Stimulated activated CD4-positive, alpha-beta T cell treated with anti-CD3 and anti-CD28 coated beads, Interleukin-2, amount 100 ng/mL, for 4 hours (primary cell): Measurements from ENCODE around the gene SLC25A22.

ENCODE experiments used
- DNase-seq: peaks from one replicate; pipeline ENCODE4 v3.0.0-alpha.2; 2020; ENCODE audit warnings: low read depth

The SLC25A22 gene

DNA sequence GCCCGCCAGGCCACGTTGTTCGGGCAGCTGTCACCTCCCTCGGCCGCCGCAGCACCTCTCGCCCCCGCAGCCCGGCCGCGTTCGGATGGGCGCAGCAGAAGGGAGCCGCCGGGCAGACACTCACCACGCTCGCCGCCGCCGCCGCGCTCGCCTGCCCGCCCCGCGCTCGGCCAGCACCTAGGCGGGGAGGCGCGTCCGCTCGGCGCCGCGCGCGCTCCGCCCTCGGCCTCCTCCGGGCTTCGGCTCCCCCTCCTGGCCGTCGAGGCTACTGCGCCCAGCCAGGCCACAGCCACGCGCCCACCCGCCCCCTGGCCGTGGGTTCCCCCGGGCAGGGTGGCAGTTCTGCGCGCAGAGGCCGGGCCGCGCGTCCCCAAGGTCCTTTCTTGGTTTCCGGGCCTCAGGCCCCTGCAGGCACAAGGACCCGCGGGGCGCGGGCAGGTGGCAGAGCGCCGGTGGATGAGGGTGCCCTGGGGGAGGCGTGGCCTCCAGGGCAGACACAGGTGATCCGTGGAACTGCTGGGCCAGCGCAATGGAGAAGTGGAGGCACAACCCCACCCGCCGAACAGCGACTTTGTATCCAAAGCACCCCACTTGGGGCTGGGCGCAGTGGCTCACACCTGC is at the start of gene SLC25A22:
Gene SLC25A22 (minus strand): TSS at position 189 of the 621 bp plus-strand sequence. CDS start 3,275 bp downstream, outside the sequence.
- DNase-seq: peak; percentile 75

DNA sequence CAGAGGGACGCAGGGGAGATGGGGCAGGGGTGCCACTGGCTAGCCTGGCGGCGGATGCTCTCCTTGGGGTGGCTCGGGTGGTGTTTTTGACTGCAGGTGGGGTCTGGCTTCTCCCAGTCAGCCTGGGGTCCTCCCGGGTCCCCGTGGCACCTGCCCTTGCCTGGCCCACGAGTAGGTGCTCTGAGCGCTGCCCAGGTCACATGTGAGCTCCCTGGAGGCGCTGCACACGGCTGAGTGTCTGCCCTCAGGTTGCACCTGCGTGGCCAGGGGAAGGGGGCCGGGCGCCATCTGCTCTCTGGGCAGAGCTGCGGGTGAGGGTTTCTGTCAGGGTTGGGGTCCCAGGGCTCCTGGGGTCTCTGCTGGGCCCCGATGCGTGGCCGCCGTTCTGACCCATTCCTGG is 49.8 kb upstream of the SLC25A22 start:
- DNase-seq: no peak

DNA sequence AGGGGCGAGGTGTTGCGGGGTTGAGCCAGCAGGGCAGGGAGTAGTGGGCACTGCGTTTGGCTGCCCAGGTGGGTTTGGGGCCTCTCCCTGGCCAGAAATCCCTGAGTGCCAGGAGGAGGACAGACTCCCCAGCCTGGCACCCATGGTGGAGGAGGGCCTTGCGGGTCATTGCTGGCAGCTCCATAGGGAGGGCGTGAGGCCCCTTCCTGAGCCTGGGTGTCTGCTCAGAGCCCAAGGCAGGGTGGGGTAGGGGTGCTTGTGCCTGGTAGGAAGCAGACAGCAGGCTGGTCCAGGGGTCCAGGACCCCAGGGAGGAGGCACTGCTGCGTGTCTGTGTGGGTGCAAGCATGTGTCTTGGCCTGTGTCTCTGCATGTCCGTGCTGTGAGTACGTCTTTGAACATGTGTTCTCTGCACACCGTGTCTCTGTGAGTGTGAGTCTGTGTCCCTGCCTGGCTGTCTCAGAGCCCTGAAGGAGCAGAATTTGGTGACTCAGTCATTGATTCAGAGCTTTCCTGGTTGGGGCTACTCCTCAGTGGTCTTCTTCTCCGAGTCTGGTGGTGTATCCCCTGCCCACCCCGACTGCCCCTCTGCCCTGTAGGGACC is 48.5 kb upstream of the SLC25A22 start:
- no peak for DNase-seq

DNA sequence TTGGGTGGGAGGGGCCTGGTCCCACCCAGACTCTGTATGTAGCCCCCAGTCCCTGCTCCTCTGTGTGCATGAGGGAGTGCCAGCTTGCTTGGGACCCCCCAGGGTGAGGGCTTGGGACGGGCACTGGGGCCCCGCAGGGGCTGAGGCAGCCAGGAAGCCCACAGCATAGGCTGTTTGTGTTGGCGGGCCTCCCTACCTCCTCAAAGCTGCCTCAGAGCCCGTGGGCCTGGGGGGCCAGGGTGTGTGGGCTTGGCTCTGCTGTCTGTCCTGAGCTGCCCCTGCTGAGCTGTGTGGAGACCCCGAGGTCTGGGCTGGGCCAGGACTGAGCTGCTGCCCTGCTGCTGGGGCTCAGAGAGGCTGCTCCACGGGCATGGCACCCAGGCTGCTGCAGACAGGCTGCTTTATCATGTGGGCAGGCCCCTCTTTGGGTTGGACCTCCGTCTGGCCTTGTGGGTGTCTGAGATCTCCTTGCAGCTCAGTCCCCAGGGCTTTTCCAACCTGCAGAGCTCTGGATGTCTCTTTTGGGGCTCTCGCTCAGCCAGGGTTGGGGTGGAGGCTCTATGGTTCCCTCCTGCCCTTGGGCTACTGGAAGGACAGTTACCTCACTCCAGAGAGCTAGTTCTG is 47.9 kb upstream of the SLC25A22 start:
- DNase-seq: no peak

DNA sequence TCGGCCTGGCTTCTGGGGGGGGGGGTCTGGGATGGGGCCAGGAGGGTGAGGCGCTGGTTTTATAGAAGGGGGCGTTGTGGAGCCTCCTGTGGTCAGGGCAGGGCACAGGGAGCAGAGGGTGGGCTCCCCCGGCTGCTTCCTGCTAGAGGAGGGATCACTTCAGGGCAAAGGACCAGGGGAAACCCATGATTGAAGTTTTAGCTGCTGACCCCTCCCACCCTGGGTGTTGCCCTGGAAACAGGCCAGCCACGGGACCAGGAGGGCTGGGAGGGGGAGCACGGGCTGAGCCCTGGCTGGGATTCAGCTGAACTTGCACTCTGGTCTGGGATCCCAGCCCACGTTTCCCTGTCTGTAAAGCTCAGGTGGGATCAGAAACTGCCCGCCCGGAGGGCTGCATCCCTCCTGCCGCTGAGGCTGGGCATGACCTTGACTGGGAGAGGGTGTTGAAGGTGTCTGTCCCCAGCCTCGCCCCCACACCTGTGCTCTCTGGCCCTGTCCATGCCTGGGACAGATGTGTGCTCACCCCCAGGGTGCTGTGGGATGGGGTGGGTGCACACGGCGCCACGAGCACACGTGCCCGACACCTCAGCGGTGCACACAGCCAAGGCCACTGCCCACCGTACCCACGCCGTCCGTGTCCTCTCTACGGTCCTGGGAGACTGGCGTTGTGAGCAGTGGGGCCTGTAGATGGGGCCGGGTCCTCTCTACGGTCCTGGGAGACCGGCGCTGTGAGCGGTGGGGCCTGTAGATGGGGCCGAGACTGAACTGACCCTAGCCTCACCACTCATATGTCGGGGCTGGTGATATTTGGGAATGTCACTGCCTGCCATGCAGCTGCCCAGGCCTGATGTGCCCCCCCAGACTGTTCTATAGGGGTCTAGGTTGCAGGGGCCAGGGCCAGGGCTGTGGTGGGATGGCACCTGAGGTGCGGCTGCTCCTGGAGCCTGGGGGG is 46.9 kb upstream of the SLC25A22 start:
- no peak for DNase-seq

DNA sequence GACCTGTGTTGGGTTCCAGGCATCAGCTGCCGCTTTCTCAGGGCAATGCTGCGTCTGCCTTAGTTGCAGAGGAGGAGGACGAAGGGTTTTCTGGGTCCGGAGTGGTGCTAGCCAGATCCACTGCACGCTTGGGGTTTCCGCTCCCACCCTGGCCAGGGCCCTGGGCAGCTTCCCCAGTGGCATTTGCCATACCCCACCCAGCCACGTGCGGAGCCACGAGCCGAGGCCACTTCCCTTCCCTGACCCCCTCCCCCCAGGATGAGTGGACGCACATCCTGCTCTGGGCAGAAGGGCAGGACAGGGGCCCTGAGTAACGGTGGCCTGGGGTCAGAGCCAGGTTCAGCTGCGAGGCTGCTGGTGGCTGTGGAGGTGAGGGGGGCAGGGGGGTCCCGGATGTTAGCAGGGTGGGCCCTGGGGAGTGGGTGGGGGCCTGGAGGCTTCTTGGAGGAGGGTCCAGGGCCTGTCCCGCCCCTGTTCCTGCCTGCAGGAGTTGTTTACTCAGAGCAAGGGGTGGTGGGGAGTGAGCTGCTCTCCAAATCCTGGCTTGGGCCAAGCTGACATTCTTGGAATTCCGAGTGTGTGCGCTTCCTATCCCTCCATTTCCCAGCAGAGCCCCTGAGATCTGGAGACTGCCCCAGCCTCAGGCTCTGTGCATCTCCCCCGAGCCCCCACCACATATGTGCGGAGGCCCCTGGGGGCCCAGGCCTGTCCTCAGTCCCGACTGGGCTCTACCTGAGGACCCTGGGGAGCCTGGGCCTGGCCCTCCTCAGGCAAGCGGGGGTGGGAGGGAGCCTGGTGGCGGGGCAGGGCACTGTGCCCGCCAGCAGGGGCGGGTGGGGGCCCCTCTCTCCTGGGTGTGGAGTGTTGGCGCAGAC is 46.0 kb upstream of the SLC25A22 start:
- no peak for DNase-seq

DNA sequence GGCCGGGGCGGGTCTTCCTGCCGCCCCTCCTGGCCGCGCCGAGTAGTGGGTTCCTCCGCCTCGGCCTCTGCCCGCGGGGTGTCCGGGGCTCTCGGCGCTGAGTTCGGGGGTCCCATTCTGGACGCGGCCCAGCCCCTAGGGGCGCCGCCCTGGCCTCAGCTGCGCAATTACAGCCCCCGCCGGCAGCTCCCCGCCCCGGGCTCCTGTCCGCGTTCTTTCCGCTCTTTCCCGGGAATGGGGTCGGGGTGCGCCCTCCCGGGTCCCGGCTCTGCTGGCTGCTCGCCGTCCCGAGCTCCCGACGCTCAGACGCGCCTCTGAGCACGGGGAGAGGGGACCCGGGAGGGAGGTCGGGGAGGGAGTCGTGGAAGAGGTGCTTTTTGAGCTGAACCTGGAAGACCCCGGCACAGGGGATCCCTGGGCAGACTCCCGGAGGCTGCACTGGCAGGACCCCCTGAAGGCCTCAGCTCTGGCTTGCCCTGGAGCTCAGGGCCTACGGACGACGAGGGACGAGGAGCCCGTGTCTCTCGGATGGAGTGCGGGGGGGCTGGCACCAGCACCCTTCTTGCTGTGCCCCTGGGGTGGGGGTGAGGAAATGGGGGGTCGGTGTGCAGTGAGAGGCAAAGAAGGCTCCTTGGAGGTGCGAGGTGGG is 45.1 kb upstream of the SLC25A22 start:
- DNase-seq: no peak

DNA sequence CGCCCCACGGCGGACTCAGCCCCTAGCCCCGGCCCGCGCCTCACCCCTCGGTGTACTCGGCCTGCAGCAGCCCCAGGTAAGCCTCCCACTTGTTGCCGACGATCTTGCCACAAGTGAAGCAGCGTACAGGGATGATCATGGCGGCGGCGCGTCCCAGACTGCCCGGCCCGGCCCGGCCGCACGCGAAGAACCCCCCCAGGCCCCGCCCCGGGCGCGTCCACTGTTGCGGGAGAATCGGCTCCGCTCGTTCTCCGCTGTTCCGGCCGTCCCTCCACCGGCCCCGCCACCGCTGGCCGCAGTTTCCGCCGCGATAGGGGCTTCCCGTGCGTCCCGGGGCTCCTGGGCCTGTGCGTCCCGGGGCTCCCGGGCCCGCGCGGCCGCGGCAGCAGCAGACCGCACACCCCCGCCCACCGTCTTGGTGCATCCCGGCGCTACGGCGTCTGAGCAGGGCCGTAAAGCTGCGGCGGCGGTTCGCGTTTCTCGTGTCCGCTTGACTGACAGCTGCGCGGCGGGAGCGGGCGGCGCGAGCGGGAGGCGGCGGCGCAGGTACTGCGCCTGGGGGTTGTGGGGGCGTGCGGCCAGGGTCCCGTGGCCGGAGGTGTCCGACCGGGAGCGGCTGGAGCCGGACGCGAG is 44.4 kb upstream of the SLC25A22 start, which contains the start of the genes POLR2L and TSPAN4:
Gene POLR2L (minus strand): TSS at position 160 of the 633 bp plus-strand sequence. CDS start 21 bp downstream, at position 139.
Gene TSPAN4 (plus strand): TSS at position 483 of the 633 bp plus-strand sequence. CDS start 7,453 bp downstream, outside the sequence.
- peak; percentile 76 for DNase-seq

DNA sequence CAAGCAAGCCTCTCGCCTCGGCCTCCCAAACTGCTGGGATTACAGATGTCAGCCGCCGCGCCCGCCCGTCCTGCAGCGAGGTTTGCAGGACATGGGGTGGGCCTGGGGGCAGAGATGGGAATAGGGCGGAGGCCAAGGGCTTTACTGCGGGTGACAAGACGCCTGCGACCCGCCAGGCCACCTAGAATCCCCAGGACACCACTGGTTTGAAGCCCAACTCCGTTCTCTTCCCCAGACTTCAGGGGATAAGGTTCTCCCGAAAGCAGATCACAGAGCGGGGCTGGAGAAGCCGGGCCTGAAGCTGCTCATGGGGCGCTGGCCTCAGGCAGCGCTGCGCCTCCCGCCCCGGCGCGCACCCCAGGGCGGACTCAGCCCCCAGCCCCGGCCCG is 43.9 kb upstream of the SLC25A22 start:
- no peak for DNase-seq

DNA sequence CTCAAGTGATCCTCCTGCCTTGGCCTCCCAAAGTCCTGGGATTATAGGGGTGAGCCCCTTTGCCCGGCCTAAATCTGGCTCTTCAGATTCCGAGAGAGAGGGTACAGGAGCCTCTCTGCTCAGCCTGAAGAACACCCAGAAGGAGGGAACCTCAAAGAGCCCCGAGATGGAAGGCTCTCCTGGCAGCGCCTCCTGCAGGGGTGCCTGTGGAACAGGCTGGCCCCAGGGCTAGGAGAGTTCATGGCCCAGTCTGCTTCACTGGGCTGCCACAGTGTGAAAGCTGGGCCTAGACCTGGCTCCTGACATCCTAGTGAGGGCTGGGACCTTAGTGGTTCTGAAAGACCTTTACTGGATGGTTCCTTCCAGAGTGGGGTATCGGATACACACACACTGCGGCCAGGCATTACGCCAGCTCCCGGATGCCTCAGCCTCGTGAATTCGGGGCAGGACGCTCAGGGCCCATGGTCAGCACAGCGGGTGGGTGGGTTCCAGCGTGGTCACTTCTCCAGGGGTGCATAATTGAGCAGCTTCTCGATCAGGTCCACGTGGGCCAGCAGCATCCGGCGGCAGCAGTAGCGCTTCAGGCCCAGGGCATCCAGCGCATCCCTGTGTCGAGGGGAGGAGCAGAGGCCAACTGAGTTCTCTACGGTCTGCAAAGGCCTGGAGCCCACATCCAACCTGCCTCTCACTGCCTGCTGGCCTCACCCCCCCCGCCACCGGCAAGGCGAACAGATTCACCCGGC is 42.0 kb upstream of the SLC25A22 start:
- no peak for DNase-seq

DNA sequence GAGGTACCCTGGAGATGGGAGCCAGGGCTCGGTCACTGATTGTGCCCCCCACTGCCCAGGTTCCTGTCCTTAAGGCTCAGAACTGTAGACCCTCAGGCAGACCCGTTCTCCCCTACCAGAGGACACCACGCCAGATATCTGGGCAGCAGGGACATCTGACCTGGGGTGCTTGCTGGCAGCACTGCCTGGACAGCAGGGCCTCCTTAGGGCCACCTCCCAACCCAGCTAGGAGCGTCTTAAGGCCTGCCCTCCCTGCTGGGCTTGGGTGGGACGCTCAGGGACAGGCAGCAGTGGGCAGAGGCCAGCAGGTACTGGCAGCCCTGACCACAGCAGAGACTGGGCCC is 41.2 kb upstream of the SLC25A22 start:
- DNase-seq: no peak

DNA sequence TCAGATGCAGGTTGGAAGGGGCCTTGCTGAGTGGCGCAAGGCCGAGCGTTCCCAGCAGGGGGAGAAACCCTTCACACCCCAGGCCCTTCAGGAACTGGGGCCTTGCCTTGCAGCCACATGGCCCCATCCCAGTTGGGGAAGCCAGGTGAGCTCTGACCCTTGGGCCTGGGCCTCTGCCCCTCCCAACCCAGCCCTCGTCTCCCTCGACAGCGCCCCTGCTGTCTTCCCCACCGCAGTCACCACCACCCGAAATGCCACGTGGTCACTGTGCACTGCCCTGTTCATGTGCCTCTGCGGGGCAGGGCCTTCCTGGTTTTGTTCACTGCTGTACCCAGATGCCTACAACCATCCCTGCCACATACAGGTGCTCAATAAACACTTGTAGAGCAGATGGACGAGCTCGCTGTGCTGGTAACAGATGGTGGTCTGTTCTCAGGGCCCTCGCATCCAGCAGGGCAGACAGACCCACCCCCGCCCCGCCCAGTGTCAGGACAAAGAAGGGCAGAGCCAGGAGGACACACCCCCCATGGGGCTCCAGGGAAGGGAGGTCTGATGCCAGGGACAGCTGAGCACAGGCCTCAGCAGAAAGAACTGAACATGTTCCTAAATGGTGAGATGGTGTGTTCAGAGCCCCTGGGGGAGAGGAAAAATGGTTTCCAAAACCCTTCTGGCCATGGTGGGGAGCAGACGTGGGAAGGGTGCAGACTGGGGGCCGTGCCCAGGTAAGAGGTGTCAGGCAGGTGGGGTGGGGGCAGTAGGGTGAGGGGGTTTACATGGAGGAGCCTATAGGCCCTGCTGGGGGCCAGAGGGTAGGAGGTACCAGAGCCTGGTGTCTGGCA is 40.6 kb upstream of the SLC25A22 start:
- no peak for DNase-seq

DNA sequence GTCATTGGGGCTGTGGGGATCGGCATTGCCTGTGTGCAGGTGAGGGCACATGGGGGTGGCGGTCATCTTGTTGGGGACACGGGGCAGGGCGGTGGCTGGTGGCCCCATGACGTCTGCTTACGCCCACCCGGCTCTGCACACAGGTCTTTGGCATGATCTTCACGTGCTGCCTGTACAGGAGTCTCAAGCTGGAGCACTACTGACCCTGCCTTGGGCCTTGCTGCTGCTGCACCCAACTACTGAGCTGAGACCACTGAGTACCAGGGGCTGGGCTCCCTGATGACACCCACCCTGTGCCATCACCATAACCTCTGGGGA is 39.9 kb upstream of the SLC25A22 start:
- DNase-seq: no peak

DNA sequence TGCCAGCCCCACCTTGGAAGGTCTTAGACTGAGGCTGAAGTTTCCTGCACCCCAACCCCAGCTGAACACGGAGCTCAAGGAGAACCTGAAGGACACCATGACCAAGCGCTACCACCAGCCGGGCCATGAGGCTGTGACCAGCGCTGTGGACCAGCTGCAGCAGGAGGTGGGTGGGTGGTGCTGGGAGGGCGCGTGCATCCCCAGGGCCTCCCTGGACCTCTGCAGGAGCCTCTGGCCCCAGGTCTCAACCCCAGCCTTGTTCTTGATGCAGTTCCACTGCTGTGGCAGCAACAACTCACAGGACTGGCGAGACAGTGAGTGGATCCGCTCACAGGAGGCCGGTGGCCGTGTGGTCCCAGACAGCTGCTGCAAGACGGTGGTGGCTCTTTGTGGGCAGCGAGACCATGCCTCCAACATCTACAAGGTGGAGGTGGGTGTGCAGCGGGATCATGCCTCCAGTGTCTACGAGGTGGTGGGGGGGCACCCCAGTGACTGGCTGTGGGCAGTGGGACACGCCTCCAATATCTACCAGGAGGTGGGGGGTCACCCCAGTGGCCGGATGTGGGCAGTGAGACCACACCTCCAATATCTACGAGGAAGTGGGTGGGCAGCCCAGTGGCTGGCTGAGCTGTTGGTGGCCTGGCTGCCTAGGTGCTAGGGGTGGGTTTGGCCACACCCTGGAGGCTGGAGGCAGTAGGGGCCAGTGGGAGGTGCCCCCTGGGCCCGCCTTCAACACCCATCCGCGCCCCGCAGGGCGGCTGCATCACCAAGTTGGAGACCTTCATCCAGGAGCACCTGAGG is 39.3 kb upstream of the SLC25A22 start:
- DNase-seq: no peak

DNA sequence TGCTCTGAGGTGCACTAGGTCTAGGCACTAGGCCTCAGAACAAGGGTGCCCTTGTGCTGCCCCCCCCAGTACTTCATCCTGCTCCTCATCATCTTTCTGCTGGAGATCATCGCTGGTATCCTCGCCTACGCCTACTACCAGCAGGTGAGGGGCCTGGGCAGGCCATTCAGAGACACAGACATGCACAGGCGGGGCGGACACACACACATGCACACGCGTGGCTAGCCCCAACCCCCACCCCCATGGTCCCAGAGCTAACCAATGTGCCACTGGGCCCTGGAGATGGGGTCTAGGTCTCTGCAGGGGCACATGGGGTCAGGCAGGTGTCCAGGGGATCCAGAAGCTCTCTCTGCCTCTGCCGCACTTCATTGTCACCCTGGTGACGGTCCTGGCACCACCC is 38.6 kb upstream of the SLC25A22 start:
- no peak for DNase-seq

DNA sequence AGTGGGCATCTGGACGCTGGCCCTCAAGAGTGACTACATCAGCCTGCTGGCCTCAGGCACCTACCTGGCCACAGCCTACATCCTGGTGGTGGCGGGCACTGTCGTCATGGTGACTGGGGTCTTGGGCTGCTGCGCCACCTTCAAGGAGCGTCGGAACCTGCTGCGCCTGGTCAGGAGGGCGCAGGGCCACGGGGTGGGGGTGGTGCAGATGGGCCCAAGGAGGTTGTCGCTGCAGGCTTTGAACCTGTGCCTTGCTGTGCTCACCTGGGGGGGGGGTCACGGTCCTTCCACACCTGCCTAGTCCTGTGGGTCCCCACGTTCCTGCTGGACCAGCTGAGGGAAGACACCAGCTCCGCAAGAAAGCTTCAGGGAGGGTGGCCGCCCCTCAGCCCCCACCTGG is 38.2 kb upstream of the SLC25A22 start:
- DNase-seq: no peak

DNA sequence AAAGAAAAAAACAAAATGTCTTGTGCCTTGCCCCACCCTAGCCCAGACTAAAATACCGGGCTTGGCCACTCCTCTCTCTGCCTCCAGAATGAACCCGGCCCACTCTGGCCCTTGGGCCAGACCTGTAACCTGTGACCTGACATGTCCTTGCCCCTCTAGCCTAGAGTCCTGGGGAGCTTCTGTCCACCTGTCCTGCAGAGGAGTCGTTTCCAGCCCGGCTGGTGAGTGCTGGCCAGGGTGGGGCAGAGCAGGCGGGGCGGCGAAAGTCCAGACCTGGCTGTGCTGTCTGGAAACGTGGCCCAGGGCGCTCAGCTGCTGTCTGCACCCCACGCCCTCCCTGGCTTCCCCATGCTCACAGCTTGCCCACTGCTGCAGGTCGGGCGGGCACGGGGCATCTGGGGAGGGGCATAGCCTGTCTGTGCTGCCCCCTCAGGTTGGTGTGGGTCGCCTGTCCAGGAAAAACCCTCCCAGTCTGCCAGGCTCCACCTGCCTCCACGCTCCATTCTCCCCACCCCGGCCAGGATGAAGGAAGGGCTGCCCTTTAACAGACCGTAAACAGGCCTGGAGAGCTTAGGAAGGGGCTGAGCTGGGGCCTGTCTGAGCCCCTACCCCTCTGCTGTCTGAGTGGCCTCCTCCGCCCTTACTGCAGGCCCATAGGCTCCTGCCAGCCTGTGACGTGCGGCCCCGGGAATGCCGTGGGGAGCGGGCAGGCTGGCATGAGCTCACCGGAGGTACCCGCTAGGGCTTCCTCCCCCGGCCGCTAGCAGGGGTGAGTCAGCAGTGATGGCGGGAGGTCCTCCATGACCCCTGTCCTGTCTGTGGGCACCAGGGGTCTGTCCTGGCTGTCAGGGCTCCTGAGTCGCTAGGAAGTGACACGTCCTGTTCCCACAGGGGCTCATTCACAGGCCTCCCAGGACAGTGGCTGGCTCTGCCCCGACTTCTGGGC is 36.6 kb upstream of the SLC25A22 start:
- DNase-seq: no peak
